Measurements from ENCODE around the gene EFNA2. TPM values are rescaled to one million over a fixed set of nuclear protein-coding genes. Genes with fewer than 3 reads are reported as not detected.

Gene EFNA2
- total and polyA plus RNA-seq, 2 of the 8 experiments (the other 6 are each of a cell fraction or from before 2014, with no cell fraction given), result 4.0 to 7.0 TPM

- Histone ChIP-seq H3K23me2 (ENCODE audit: low read depth, low read length) (peaks cover 5% of the 10 kb centered on the region; the same call in 1 of the 2 replicates), H3K56ac (replicated peaks; ENCODE audit: insufficient read length, low read depth, low read length) (no peak overlapping the region), H3K79me1 (ENCODE audit: low read depth, low read length) (no peaks in the 10 kb centered on the region), H3K23ac (ENCODE audit: insufficient read length) (no peak overlapping the region), H3K4me3 (ENCODE audit: extremely low read depth in 1 of 4, insufficient read depth in 2 of 4, low read depth in 3 of 4, low read length in 4 of 4) (no peak overlapping the region; a peak in 1 of 8 replicates), H2AFZ (ENCODE audit: low read length) (no peak overlapping the region), H3K9me3 (ENCODE audit: insufficient read depth in 2 of 2, low read depth in 1 of 2, low read length in 1 of 2) (no peaks in the 10 kb centered on the region), H2BK12ac (ENCODE audit: low read depth, low read length) (peak overlapping the region; percentile 89), H3K4ac (replicated peaks; ENCODE audit: insufficient read length, low read depth, low read length) (no peak overlapping the region), H2BK20ac (ENCODE audit: low read length) (peak overlapping the region; percentile 93; the same call in 1 of the 2 replicates), H2BK15ac (ENCODE audit: low read length) (peak overlapping the region; percentile 99), H4K91ac (replicated peaks; ENCODE audit: insufficient read length, low read length) (no peak overlapping the region), H2BK5ac (ENCODE audit: low read depth, low read length) (no peak overlapping the region), H3K14ac (ENCODE audit: insufficient read length) (no peak overlapping the region), H3K27ac (ENCODE audit: low read depth, low read length) (no peak overlapping the region), H3K9ac (replicated peaks in 1 of 4; ENCODE audit: extremely low read depth in 1 of 4, low read depth in 3 of 4, low read length in 3 of 4) (no peak overlapping the region; a peak in 2 of 7 replicates), H4K20me1 (replicated peaks in 1 of 2; ENCODE audit: control insufficient read depth in 1 of 2, insufficient read depth in 2 of 2, low read length in 2 of 2) (peaks cover 0 to 5% of the 10 kb centered on the region in 2 experiments), H2AK5ac (ENCODE audit: low read depth, low read length) (peak overlapping the region; percentile 3; the same call in 1 of the 2 replicates), H3K36me3 (ENCODE audit: control insufficient read depth in 2 of 4, insufficient read depth in 4 of 4, low read length in 3 of 4) (no peaks in the 10 kb centered on the region), H3K4me2 (ENCODE audit: insufficient read depth in 1 of 2, low read depth in 2 of 2, low read length in 2 of 2) (peak overlapping the region in 1 of 2 experiments; percentile 84; a peak in 1 of 4 replicates), H4K8ac (ENCODE audit: extremely low read depth, insufficient read depth, low read length) (no peak overlapping the region), H4K5ac (ENCODE audit: insufficient read length, low read depth, low read length) (no peak overlapping the region), H2BK120ac (replicated peaks; ENCODE audit: low read depth, low read length) (peak overlapping the region; percentile 29), H3K4me1 (replicated peaks in 1 of 4; ENCODE audit: control insufficient read depth in 3 of 4, insufficient read depth in 4 of 4, low read length in 3 of 4) (peaks cover 0 to 20% (median 9%) of the 10 kb centered on the region in 4 experiments; a peak in 5 of 7 replicates), H3K27me3 (replicated peaks in 1 of 4; ENCODE audit: control insufficient read depth in 3 of 4, extremely low read depth in 1 of 4, insufficient read depth in 3 of 4, low read length in 3 of 4) (peaks cover 0 to 21% (median 12%) of the 10 kb centered on the region in 4 experiments; a peak in 5 of 7 replicates), H3K18ac (ENCODE audit: extremely low read depth, low read length) (peak overlapping the region; percentile 62), H3K79me2 (ENCODE audit: control insufficient read depth in 1 of 2, insufficient read depth in 2 of 2, low read length in 2 of 2) (no peaks in the 10 kb centered on the region)
- 87% methylated on average over 19 of the region's 20 CpGs; no CpG with 5 or more reads in 1 of the 2 experiments for WGBS, 2 experiments (ENCODE audit: extremely low coverage in 1 of 2, insufficient coverage in 1 of 2, insufficient read length in 1 of 2, insufficient replicate concordance in 2 of 2, low coverage in 1 of 2, low lambda C conversion rate in 2 of 2, missing lambda C conversion rate in 1 of 2)
- TF ChIP-seq EGR1 (IDR thresholded peaks at IDR 0.05; ENCODE audit: borderline replicate concordance, low read depth, low read length) (no peak), GABPA (IDR thresholded peaks at IDR 0.05; ENCODE audit: borderline replicate concordance, insufficient read depth, low read length) (0 out of 2 replicates have a peak, but pooled peaks have one; percentile 14)
- no peak for DNase-seq (ENCODE audit: low read depth in 1 of 2, low spot score in 2 of 2)
- ChIA-PET CTCF (ENCODE audit: partially characterized antibody) (interaction anchor here (0.6 to 2.3 kb wide), 16 partner anchors 18 to 187 kb away, joined by 3 to 7 read pairs (median 3); no protein-coding TSS in a partner anchor), POLR2A (ENCODE audit: partially characterized antibody) (interaction anchor here (0.8 to 3.7 kb wide), 16 partner anchors 9 to 183 kb away, joined by 3 to 35 read pairs (median 4); partner anchors contain the start of genes ATP5F1D, CIRBP and FAM174C)
- no peak for FAIRE-seq
Observed at GRCh38 chr19:1284293-1284978, 1.2 kb upstream of the EFNA2 start.
